GM20431 (cell line): ENCODE measurements around the gene CALD1.

Source experiments
- in situ Hi-C: fragments of 300-500 bp; cut with MseI, MboI; formaldehyde crosslinking; loops from one replicate; pipeline ENCODE4 v1.15.0; 2020; ENCODE audit warnings: low sequenced_read_pairs; ENCODE audit not compliant: unreplicated experiment

CALD1 gene

GRCh38 chr7:134851141-134851540 lies 71.7 kb downstream of the CALD1 start:
- in situ Hi-C loops: no loop called here

GRCh38 chr7:134852625-134853024 lies 73.2 kb downstream of the CALD1 start:
- in situ Hi-C loops: no loop called here

DNA sequence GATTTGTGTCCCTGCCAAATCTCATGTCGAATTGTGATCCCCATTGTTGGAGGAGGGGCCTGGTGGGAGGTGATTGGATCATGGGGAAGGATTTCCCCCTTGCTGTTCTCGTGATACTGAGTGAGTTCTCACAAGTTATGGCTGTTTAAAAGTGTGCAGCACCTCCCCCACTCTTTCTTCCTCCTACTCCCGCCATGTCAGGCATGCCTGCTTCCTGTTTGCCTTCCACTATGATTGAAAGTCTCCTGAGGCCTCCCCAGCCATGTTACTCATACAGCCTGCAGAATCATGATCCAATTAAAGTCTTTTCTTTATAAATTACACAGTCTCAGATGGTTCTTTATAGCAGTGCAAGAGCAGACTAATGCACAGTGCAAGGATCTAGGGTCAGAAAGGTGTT lies 75.4 kb downstream of the CALD1 start:
- in situ Hi-C loops: no loop called here

DNA sequence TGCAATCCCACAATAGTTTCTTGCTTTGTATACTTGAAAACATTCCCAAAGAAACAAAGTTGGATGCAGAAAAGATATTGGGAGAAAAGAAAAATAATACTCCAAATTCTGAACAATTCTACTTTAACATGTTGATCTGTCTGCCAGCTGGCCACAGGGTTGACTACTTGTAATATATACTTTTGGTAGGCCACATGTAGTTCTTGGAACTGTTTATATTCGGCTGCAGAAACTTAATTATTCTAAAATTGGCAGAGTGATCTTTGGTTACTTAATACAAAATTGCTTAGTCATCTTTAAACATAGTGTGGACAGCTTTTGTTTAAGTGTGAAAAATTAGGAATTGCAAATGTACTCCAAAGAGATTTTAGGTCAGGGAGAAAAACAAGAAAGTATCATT lies 76.0 kb downstream of the CALD1 start:
- in situ Hi-C loops: no loop called here

GRCh38 chr7:134856091-134856490 lies 76.7 kb downstream of the CALD1 start:
- in situ Hi-C loops: no loop called here

DNA sequence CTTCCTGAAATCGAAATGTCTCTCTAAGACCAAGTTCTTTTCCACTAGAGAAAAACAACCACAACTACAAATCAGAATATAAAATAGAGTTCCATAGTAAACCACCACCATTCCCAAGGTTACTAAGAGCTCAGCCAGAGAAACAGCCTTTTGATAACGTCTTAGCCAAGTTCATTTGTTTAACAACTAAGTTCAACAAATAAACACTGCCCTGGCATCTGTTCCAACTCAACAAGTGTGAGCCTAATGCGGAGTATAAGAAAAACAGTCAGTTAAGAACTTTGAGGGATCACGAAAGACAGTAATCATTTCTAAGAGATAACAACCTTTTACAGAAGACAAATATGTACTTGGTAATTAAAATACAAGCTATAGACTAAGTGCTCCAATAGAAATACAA lies 77.3 kb downstream of the CALD1 start:
- in situ Hi-C loops: no loop called here

GRCh38 chr7:134857958-134858357 lies 78.5 kb downstream of the CALD1 start:
- in situ Hi-C loops: no loop called here

GRCh38 chr7:134859783-134860182 lies 80.3 kb downstream of the CALD1 start:
- in situ Hi-C loops: no loop called here

DNA sequence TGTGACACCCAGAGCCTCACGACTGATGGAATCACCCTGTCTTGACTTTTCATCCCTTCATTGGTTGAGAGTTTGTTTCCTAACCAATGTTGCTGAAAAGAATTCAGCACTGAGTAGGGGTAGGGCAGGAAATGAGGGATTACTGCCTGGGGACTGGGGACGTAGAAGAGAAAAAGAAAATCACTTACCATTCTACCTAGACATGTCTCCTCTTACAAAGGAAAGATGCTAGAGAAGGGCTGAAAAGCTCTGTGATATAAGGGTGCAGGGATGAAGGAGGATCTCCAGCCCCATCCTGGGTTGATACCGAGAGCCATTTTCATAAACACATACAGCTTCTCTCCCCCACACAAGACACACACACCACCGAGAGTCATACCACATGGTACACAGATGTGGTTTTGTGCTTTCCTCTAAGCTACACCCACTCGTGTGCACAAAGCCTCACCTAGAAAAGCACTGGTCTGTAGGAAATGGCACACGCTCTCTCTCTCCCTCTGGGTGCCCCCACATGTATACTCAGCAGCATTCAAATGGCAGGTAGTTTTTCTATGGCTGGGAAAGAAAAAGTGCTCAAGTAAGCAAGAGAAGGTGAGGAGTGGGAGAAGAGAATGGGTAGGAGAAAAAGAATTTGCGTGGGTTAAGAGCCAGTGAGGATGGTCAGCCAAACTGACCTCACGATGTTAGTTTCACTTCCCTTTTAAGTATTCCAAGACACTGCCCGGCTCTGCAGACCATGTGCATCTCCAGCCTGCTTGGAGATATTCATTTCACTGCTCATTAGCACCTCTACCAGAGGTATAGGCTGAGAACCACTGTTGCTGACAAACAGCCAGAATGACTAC lies 85.8 kb downstream of the CALD1 start:
- in situ Hi-C loops: no loop called here

- in situ Hi-C loops: no loop called here
Observed at GRCh38 chr7:134866617-134867016, 87.2 kb downstream of the CALD1 start.

DNA sequence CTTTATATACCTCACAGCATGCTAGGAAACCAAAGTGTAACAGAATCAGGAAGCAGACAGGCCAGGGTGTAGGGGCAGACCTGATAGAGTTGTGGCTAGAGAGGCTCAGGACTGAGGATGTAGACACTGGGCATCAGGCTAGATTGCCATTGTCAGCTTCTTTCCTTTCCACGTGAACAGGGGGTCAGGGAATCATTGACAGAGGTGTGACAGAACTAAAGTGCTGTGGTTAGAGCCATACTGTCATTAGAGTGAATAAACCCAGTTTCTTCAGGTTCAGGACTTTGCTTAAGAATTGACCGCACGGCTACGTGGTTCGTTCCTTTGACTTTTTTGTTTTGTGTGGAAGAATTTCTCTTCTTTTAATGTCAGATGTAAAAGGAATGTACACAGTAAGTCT lies 90.7 kb downstream of the CALD1 start:
- in situ Hi-C loops: no loop called here

DNA sequence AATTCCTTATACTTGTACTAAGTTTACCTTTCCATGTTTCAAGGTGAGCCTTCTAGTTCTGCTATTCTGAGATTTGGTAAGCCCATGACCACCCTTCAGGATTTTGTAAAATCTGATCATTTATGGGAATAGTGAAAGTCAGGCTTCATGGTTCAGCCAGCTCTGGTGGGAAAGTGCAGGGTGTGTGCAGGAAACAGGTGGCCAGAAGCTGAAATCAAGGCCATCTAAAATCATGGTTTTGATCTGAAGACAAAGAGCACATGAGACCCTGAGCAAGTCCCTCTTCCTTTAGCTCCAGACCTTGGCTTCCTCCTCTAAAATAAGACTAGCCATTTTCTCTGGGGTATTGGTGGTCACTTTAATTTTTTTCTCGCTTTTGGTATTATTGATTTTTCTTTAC lies 91.3 kb downstream of the CALD1 start:
- in situ Hi-C loops: no loop called here

DNA sequence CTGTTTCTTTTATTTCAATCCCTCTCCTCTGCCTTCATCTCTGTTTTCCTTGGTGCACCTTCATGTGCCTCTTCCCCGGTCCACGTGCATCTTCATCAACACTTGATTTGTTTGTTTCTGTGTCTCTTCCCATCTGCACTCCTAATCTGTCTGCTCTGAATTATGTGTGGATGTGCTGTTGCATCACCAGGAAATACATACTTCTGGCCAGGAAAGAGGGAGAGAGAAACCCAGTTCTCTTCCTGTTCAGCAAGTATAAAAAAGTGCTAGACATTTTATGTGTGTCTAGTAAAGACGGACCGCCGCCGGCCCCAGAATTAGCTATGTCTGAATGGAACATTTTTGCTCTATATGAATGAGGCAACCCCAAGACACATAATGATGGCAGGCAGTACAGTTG lies 93.8 kb downstream of the CALD1 start:
- in situ Hi-C loops: no loop called here

GRCh38 chr7:134874407-134874806 lies 95.0 kb downstream of the CALD1 start:
- in situ Hi-C loops: no loop called here

- in situ Hi-C loops: no loop called here
Observed at GRCh38 chr7:134875867-134876266, 96.4 kb downstream of the CALD1 start.

GRCh38 chr7:134878746-134879357 lies 99.4 kb downstream of the CALD1 start:
- in situ Hi-C loops: no loop called here

DNA sequence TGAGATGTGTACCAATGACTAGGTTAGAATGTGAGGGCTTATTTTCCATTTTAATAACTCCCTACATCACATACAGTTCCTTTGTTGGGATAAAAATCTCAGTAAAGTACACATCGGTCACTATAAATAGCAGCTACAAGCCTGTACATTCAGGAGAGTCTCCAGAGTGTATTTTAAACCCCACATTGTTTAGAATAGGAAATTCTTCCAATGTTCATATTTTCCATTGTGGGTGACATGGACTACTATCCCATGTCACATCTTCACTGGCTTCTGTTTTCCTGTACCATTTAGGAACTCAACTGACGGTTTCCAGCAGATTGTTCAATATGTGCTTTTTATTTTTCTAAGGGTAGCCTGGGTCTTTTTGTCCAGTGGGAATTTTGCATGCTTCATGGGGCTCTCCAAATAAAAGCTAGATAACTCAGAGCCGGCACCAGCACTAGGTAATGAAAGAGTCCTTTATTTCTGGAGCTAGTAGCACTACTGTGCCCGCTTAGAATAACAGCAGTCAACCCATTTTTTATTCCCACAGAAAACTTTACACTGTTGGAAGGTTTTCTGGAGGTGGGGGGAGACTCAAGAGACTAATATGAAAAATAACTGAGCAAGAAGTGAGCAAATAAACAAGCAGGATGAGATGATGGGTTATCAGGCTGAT lies 100.5 kb downstream of the CALD1 start:
- in situ Hi-C loops: no loop called here

GRCh38 chr7:134882481-134882880 lies 103.0 kb downstream of the CALD1 start:
- in situ Hi-C loops: no loop called here

DNA sequence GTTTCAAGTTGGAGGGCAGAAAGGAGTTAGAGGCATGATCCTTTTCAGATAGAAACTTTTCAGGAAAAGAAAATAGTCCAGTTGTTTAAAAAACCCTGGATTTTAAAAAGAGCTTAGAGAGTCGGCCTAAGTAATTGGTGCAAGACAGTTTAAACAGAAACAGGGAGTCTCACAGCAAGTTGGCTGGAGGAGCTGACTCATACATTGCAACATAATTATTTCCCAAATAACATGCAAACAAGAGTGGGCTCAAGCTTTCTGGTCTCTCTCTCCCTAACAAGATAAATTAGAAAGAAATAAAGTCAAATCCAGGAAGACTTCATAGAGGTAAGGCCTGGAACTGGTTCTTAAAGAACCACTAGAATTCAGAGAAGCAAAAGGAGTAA lies 106.5 kb downstream of the CALD1 start:
- in situ Hi-C loops: no loop called here

GRCh38 chr7:134886353-134887057 lies 107.1 kb downstream of the CALD1 start:
- in situ Hi-C loops: no loop called here

GRCh38 chr7:134887523-134887922 lies 108.1 kb downstream of the CALD1 start:
- in situ Hi-C loops: no loop called here
